ENCODE results near the gene HADHB. TPM values are rescaled to one million over a fixed set of nuclear protein-coding genes. Genes with fewer than 3 reads are reported as not detected.

Gene HADHB
- total and polyA plus RNA-seq, 2 of the 13 experiments (the other 11 are each of a cell fraction or from before 2014, with no cell fraction given) = 112 to 238 TPM

DNA sequence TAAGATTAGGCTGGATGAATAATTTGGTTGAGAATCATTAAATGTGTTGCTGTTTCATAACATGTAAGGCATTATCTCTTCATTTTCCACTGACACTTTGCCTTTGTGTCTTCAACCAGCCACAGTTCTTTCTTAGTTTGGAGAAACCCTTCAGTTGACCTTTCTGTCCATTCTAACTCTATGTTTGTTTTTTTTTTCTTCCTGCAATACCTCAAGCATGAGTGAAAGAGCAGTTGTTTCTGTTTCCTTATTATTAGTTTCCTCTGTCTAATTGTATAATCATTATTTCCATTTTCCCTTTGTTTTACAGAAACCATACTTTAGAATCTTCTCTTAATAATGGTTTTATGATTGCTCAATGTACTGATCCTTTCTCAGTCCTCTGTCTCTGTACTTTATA lies 25.6 kb downstream of the HADHB start (continued):
- TF ChIP-seq ZNF318 (CRISPR knock-in tag; IDR thresholded peaks at IDR 0.05) (no peak), TCF7 (IDR thresholded peaks at IDR 0.05; ENCODE audit: low read depth) (no peak), ZNF878 (CRISPR knock-in tag; IDR thresholded peaks at IDR 0.05) (no peak), SRSF9 (IDR thresholded peaks at IDR 0.05; ENCODE audit: borderline replicate concordance, insufficient read depth, low read depth, low read length, poor library complexity, severe bottlenecking) (no peak), HNF4A (CRISPR knock-in tag; IDR thresholded peaks at IDR 0.05) (no peak), LRRFIP1 (CRISPR knock-in tag; conservative IDR thresholded peaks at IDR 0.05) (no peak), ZNF570 (CRISPR knock-in tag; IDR thresholded peaks at IDR 0.05; ENCODE audit: borderline replicate concordance) (no peak), GTF3A (CRISPR knock-in tag; conservative IDR thresholded peaks at IDR 0.05) (no peak), ZNF629 (CRISPR knock-in tag; conservative IDR thresholded peaks at IDR 0.05) (no peak), ZNF430 (CRISPR knock-in tag; IDR thresholded peaks at IDR 0.05) (no peak), ZFP41 (CRISPR knock-in tag; IDR thresholded peaks at IDR 0.05; ENCODE audit: borderline replicate concordance) (no peak)
